Measurements from ENCODE around the gene PXMP4.
A peak's percentile ranks its signal among the peaks of the same experiment; 100 is the strongest.

Gene PXMP4

GRCh38 chr20:33686100-33686983 lies 33.8 kb downstream of the PXMP4 start, which contains the start of gene E2F1 (continued):
- TF ChIP-seq KLF17 (tag by site-specific recombination; IDR thresholded peaks at IDR 0.05), result no peak
- TF ChIP-seq ZNF391 (tag by site-specific recombination; IDR thresholded peaks at IDR 0.05; ENCODE audit: borderline replicate concordance, low read depth), result 0 out of 2 replicates have a peak, but pooled peaks have one; percentile 13
- TF ChIP-seq ZNF18 (tag by site-specific recombination; IDR thresholded peaks at IDR 0.05), result no peak
- peak; percentile 85; the same call in 1 of the 2 replicates for TF ChIP-seq PBX3 (CRISPR knock-in tag; IDR thresholded peaks at IDR 0.05)
- TF ChIP-seq KLF8 (tag by site-specific recombination; IDR thresholded peaks at IDR 0.05), result peak; percentile 88
- no peak for TF ChIP-seq ZNF510 (tag by site-specific recombination; IDR thresholded peaks at IDR 0.05; ENCODE audit: insufficient replicate concordance)
- TF ChIP-seq MEIS1 (CRISPR knock-in tag; IDR thresholded peaks at IDR 0.05; ENCODE audit: borderline replicate concordance), result 0 out of 2 replicates have a peak, but pooled peaks have one; percentile 33
- TF ChIP-seq ZNF366 (tag by site-specific recombination; conservative IDR thresholded peaks at IDR 0.05), result no peak
- no peak for TF ChIP-seq ZNF580 (tag by site-specific recombination; IDR thresholded peaks at IDR 0.05)
- TF ChIP-seq KLF16 (tag by site-specific recombination; IDR thresholded peaks at IDR 0.05), result no peak

- ChIA-PET CTCF (interaction anchor here (0.6 to 1.3 kb wide), 3 partner anchors 19 to 32 kb away, joined by 3 to 4 read pairs (median 4); partner anchors contain the start of genes ACTL10 and C20orf144), POLR2A (interaction anchor here (0.8 to 3.3 kb wide), 8 partner anchors 10 to 46 kb away, joined by 3 to 10 read pairs (median 5); partner anchors contain the start of genes ACTL10, PXMP4 and ZNF341)
- Histone ChIP-seq H3K9me3 (ENCODE audit: control insufficient read depth, insufficient read depth, low read depth, low read length) (no peaks in the 10 kb centered on the region), H3K36me3 (ENCODE audit: control insufficient read depth in 2 of 2, insufficient read depth in 1 of 2, low read length in 2 of 2) (peaks cover 0 to 37% of the 10 kb centered on the region in 2 experiments; a peak in 1 of 3 replicates), H3K4me3 (ENCODE audit: low read depth, low read length) (peak overlapping the region; percentile 62), H3K27ac (ENCODE audit: extremely low read depth, low read depth, low read length) (peak overlapping the region; percentile 95), H3K4me1 (ENCODE audit: control insufficient read depth, insufficient read depth, low read length) (peaks cover 8% of the 10 kb centered on the region)
- TF ChIP-seq RBAK (tag by site-specific recombination; IDR thresholded peaks at IDR 0.05) (no peak), ZNF23 (tag by site-specific recombination; IDR thresholded peaks at IDR 0.05; ENCODE audit: borderline replicate concordance) (no peak), ZNF274 (IDR thresholded peaks at IDR 0.05; ENCODE audit: low read length) (no peak), ZNF274 (tag by site-specific recombination; IDR thresholded peaks at IDR 0.05; ENCODE audit: borderline replicate concordance) (no peak), KLF17 (tag by site-specific recombination; IDR thresholded peaks at IDR 0.05) (peak; percentile 88), ZNF423 (tag by site-specific recombination; IDR thresholded peaks at IDR 0.05) (no peak), EGR2 (tag by site-specific recombination; IDR thresholded peaks at IDR 0.05; ENCODE audit: low read depth) (0 out of 2 replicates have a peak, but pooled peaks have one; percentile 15), ZNF48 (tag by site-specific recombination; IDR thresholded peaks at IDR 0.05) (no peak), ZFP3 (tag by site-specific recombination; IDR thresholded peaks at IDR 0.05; ENCODE audit: low read depth) (no peak), ZNF311 (tag by site-specific recombination; IDR thresholded peaks at IDR 0.05; ENCODE audit: borderline replicate concordance) (no peak), ZBTB11 (tag by site-specific recombination; conservative IDR thresholded peaks at IDR 0.05; ENCODE audit: low read depth) (0 out of 2 replicates have a peak, but pooled peaks have one; percentile 38), ZNF701 (tag by site-specific recombination; IDR thresholded peaks at IDR 0.05) (no peak), ZNF416 (tag by site-specific recombination; IDR thresholded peaks at IDR 0.05) (no peak)
These were observed 34.6 kb downstream of the PXMP4 start for GRCh38 chr20:33685328-33686099.

All from HEK293 (cell line).